NCI-H1436 treated with DMSO at 0.1 percent for 48 hours (cell line): ENCODE results near the gene ETV7.
"Not testable (repeated sequence)": the region's sequence is repeated elsewhere in the genome, so short reads cannot be mapped to it uniquely, and the experiment has no call there.

Experiments
- DNase-seq: peaks from one replicate; lab custom pipeline; 2025; lab: John Stamatoyannopoulos, UW

Gene ETV7

GRCh38 chr6:36363371-36363752, 24.1 kb downstream of the ETV7 start:
- DNase-seq = not testable (repeated sequence)

GRCh38 chr6:36362551-36363370, 24.7 kb downstream of the ETV7 start:
- DNase-seq = no peak

- DNase-seq = no peak
Observed at GRCh38 chr6:36361071-36361470, 26.4 kb downstream of the ETV7 start.

GRCh38 chr6:36360241-36361054, 27.0 kb downstream of the ETV7 start:
- DNase-seq = peak; percentile 32

- peak; percentile 45 for DNase-seq
Observed at GRCh38 chr6:36358226-36358915, 29.1 kb downstream of the ETV7 start.

- no peak for DNase-seq
Observed at GRCh38 chr6:36357872-36358225, 29.6 kb downstream of the ETV7 start.

GRCh38 chr6:36355819-36356218, 31.6 kb downstream of the ETV7 start:
- DNase-seq = no peak

GRCh38 chr6:36353411-36353915, 34.0 kb downstream of the ETV7 start:
- DNase-seq = no peak

- no peak for DNase-seq
Observed at GRCh38 chr6:36352477-36353157, 34.9 kb downstream of the ETV7 start.

GRCh38 chr6:36350681-36351571, 36.5 kb downstream of the ETV7 start:
- no peak for DNase-seq

GRCh38 chr6:36350082-36350481, 37.4 kb downstream of the ETV7 start:
- no peak for DNase-seq

- DNase-seq = peak; percentile 80
Observed at GRCh38 chr6:36349240-36349639, 38.2 kb downstream of the ETV7 start.

GRCh38 chr6:36347621-36348020, 39.8 kb downstream of the ETV7 start:
- no peak for DNase-seq

GRCh38 chr6:36346486-36347273, 40.8 kb downstream of the ETV7 start:
- DNase-seq = no peak

GRCh38 chr6:36345681-36346466, 41.6 kb downstream of the ETV7 start:
- DNase-seq = no peak

GRCh38 chr6:36343109-36343680, 44.3 kb downstream of the ETV7 start:
- no peak for DNase-seq

GRCh38 chr6:36340618-36341454, 46.6 kb downstream of the ETV7 start:
- DNase-seq = no peak

GRCh38 chr6:36340306-36340617, 47.2 kb downstream of the ETV7 start:
- DNase-seq = no peak
